HG02884 (cell line): ENCODE data around the gene LRRFIP2.

Experiments used
- ATAC-seq: cut with Tn5 transposase; IDR thresholded peaks from one replicate; pipeline ENCODE4 v1.9.1; 2021; ENCODE audit warnings: mild to moderate bottlenecking, moderate library complexity; ENCODE audit not compliant: unreplicated experiment

The LRRFIP2 gene

GRCh38 chr3:37029111-37029510, 145.3 kb downstream of the LRRFIP2 start:
- no peak for ATAC-seq

DNA sequence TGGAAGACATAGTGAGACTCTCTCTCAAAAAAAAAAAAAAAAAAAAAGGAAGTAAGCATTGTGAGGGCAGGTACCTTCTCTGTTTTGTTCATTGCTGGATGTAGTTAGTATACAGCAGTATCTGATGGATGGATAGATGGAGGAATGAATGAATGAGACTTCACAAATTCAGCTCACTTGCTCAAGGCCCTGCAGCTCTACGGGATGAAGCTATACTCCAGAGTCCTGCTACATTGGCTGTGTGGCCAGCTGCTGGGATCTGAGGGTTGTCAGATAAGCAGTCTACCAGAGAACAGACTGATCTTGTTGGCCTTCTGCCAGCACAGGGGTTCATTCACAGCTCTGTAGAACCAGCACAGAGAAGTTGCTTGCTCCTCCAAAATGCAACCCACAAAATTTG, 146.1 kb downstream of the LRRFIP2 start:
- ATAC-seq = no peak

DNA sequence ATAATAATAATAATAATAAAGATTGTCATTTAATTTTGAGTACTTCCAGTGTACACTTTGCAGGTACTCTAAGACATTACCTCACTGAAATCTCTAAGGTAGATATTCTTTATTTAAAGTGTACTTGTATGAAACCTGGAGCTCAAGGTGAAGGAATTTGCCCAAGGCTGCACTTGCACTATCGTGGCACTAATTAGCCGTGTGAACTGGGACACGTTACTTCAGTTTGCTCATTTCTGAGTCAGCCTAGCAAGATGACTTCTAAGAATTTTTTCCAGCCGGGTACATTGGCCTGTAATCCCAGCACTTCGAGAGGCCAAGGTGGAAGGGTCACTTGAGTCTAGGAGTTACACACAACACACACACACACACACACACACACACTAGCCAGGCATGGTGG, 147.5 kb downstream of the LRRFIP2 start:
- no peak for ATAC-seq

DNA sequence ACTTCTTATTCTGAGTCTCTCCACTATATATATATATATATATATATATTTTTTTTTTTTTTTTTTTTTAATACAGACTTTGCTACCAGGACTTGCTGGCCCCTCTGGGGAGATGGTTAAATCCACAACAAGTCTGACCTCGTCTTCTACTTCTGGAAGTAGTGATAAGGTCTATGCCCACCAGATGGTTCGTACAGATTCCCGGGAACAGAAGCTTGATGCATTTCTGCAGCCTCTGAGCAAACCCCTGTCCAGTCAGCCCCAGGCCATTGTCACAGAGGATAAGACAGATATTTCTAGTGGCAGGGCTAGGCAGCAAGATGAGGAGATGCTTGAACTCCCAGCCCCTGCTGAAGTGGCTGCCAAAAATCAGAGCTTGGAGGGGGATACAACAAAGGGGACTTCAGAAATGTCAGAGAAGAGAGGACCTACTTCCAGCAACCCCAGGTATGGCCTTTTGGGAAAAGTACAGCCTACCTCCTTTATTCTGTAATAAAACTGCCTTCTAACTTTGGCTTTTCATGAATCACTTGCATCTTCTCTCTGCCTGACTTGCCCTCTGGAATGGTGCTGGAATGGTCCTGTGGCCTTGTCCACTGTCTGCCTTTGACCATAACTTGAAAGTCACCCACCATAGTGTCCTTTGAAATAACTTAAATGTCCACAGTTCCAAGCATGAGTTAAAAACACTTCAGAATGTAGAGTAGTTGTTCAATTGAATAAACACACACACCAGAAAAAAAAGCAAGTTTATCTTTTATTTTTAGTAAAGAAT, 148.6 kb downstream of the LRRFIP2 start:
- no peak for ATAC-seq

- ATAC-seq = no peak
Measured at GRCh38 chr3:37024820-37025405, 149.5 kb downstream of the LRRFIP2 start.

GRCh38 chr3:37024092-37024491, 150.3 kb downstream of the LRRFIP2 start:
- ATAC-seq = no peak

- no peak for ATAC-seq
Measured at GRCh38 chr3:37017683-37018082, 156.7 kb downstream of the LRRFIP2 start.

DNA sequence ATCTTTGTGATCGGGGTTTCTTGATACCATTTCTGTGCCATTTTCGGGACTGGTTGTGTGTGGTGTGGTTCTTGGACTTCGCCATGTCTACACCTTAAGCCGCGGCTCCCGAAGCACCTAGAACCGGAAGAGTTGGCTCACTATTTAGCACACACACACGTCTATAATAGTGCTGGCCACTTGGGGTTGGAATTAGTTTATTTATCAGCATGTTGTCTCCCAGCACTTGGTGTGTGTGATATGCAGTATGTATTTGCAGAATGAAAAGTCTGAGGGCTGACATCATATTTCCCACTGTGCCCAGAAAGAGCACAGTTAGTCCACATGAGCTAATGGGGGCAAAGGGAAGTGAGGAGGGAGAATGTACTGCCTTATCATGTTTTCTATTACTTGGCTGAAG, 157.5 kb downstream of the LRRFIP2 start:
- no peak for ATAC-seq

DNA sequence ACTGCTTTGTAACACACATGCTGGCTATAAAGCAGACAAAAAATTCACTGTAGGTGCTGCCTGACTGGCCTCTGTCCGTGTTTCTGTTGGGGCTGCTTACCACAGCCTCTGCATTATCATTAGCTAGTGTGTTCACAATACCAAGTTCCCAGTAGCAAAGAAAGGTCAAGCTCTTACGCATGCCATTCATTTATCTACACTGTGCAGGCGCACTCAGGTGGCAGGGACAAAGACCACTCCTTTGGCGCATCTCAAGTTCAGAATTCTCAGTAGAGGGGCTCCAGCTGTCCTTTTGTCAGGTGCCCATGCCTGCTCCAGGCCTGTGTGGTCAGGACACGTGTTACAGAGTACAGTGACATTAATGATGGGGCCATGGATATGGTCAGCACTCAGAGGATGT, 158.7 kb downstream of the LRRFIP2 start:
- no peak for ATAC-seq

GRCh38 chr3:37014620-37015019, 159.8 kb downstream of the LRRFIP2 start:
- ATAC-seq = no peak
